ENCODE results near the gene ICA1.

Gene ICA1

GRCh38 chr7:8263048-8263447 lies 1.1 kb upstream of the ICA1 start:
- no peak overlapping the region for H3K4me3 ChIP-seq (ENCODE audit: low read depth, low read length)
- DNase-seq (ENCODE audit: low read depth): no peak
- no peak for TF ChIP-seq CTCF (IDR thresholded peaks at IDR 0.05; ENCODE audit: insufficient read depth, low read depth, low read length, missing control alignments)

- no peak for TF ChIP-seq CTCF (IDR thresholded peaks at IDR 0.05; ENCODE audit: insufficient read depth, low read depth, low read length, missing control alignments)
- peak; percentile 37 for DNase-seq (ENCODE audit: low read depth)
- H3K4me3 ChIP-seq (ENCODE audit: low read depth, low read length): peak overlapping the region; percentile 78
These were observed 884 bp downstream of the ICA1 start for GRCh38 chr7:8260871-8261694.

- H3K4me3 ChIP-seq (ENCODE audit: low read depth, low read length): no peak overlapping the region
- DNase-seq (ENCODE audit: low read depth): no peak
- TF ChIP-seq CTCF (IDR thresholded peaks at IDR 0.05; ENCODE audit: insufficient read depth, low read depth, low read length, missing control alignments): no peak
These were observed 2.3 kb downstream of the ICA1 start for GRCh38 chr7:8259586-8260222.

GRCh38 chr7:8258734-8259133 lies 3.2 kb downstream of the ICA1 start:
- no peak overlapping the region for H3K4me3 ChIP-seq (ENCODE audit: low read depth, low read length)
- no peak for TF ChIP-seq CTCF (IDR thresholded peaks at IDR 0.05; ENCODE audit: insufficient read depth, low read depth, low read length, missing control alignments)
- DNase-seq (ENCODE audit: low read depth): no peak

GRCh38 chr7:8258166-8258565 lies 3.8 kb downstream of the ICA1 start:
- H3K4me3 ChIP-seq (ENCODE audit: low read depth, low read length): no peak overlapping the region
- no peak for TF ChIP-seq CTCF (IDR thresholded peaks at IDR 0.05; ENCODE audit: insufficient read depth, low read depth, low read length, missing control alignments)
- no peak for DNase-seq (ENCODE audit: low read depth)

GRCh38 chr7:8255680-8256655 lies 6.0 kb downstream of the ICA1 start:
- no peak for TF ChIP-seq CTCF (IDR thresholded peaks at IDR 0.05; ENCODE audit: insufficient read depth, low read depth, low read length, missing control alignments)
- no peak overlapping the region for H3K4me3 ChIP-seq (ENCODE audit: low read depth, low read length)
- no peak for DNase-seq (ENCODE audit: low read depth)

Data from GM12865 (cell line).